Endothelial cell of umbilical vein (primary cell): ENCODE data around the gene SPPL2C. TPM values are rescaled to one million over a fixed set of nuclear protein-coding genes. Genes with fewer than 3 reads are reported as not detected.

Experiments
- BruUV-seq: library from RNA; stranded (reverse); fragments of 400-500 nt; replicated peaks from 2 replicates; lab custom pipeline; 2021; lab: Mats Ljungman, UMichigan
- CTCF ChIA-PET: fragments of 300-600, 350-600 bp; sonication (Branson Sonifier 250); formaldehyde crosslinking; loops from one replicate; lab custom pipeline; 2021; ENCODE audit warnings: antibody characterized with exemption, inconsistent platforms; lab: Charles Lee
- POLR2A ChIA-PET: fragments of 300-600, 350-600 bp; sonication (Branson Sonifier 250); formaldehyde crosslinking; loops from one replicate; lab custom pipeline; 2021; ENCODE audit warnings: antibody characterized with exemption, inconsistent platforms; lab: Charles Lee
- DNase-seq: peaks from one replicate; pipeline ENCODE4 v3.0.0-alpha.2; 2011; ENCODE audit warnings: low read depth, low spot score
- FAIRE-seq: peaks from 2 replicates; lab custom pipeline; 2011; peaks lifted over from hg19 to GRCh38; lab: Jason Lieb, UNC
- H2AFZ ChIP-seq: 2 replicates; pipeline ENCODE4 v1.6.0; 2012; ENCODE audit warnings: low read depth, low read length, control low read depth, inconsistent platforms
- H3K27ac ChIP-seq: 2 replicates; pipeline ENCODE4 v1.5.1; 2011; ENCODE audit warnings: low read depth, mild to moderate bottlenecking, control low read depth, low read length, moderate library complexity; ENCODE audit not compliant: insufficient read depth
- H3K27me3 ChIP-seq, 2 experiments: 2 replicates each; pipeline versions ENCODE4 v1.6.0 to v1.6.1; 2011; ENCODE audit warnings: low read length in 2 of 2, mixed read lengths in 1 of 2; ENCODE audit not compliant: control insufficient read depth in 2 of 2, insufficient read depth in 2 of 2
- H3K36me3 ChIP-seq, 2 experiments: 2 replicates in 1 of 2; 3 replicates in 1 of 2; pipeline ENCODE4 v1.5.1; 2011; ENCODE audit warnings: low read length in 2 of 2, mild to moderate bottlenecking in 1 of 2, moderate library complexity in 1 of 2; ENCODE audit not compliant: control insufficient read depth in 2 of 2, insufficient read depth in 2 of 2; ENCODE audit errors: extremely low read depth in 1 of 2
- H3K4me1 ChIP-seq: 3 replicates; pipeline ENCODE4 v1.5.1; 2011; ENCODE audit warnings: mild to moderate bottlenecking, low read length; ENCODE audit not compliant: control insufficient read depth, insufficient read depth; ENCODE audit errors: extremely low read depth
- H3K4me2 ChIP-seq: 2 replicates; pipeline ENCODE4 v1.6.1; 2011; ENCODE audit warnings: low read length, control low read depth, mixed read lengths; ENCODE audit not compliant: insufficient read depth
- H3K4me3 ChIP-seq, 3 experiments: fragments of 200-600 bp in 1 of 3; sonication (generic), shearing (Covaris generic) in 1 of 3; replicated peaks in 1 of 3; 2 replicates each; pipeline ENCODE4 v1.5.1; 2011 to 2016; ENCODE audit warnings: control low read depth in 3 of 3, low read length in 3 of 3, mild to moderate bottlenecking in 2 of 3, inconsistent platforms in 1 of 3, low read depth in 1 of 3, moderate library complexity in 1 of 3; ENCODE audit not compliant: insufficient read depth in 1 of 3
- H3K79me2 ChIP-seq: 2 replicates; pipeline ENCODE4 v1.6.0; 2012; ENCODE audit warnings: low read length, inconsistent platforms; ENCODE audit not compliant: control insufficient read depth, insufficient read depth
- H3K9ac ChIP-seq: replicated peaks from 2 replicates; pipeline ENCODE3; 2011; ENCODE audit warnings: low read length, control low read depth; ENCODE audit not compliant: insufficient read depth; ENCODE audit errors: extremely low read depth
- H3K9me1 ChIP-seq: replicated peaks from 3 replicates; pipeline ENCODE4 v1.6.0; 2011; ENCODE audit warnings: mild to moderate bottlenecking, low read length; ENCODE audit not compliant: control insufficient read depth, insufficient read depth; ENCODE audit errors: extremely low read depth
- H3K9me3 ChIP-seq: replicated peaks from 2 replicates; pipeline ENCODE4 v1.5.1; 2012; ENCODE audit warnings: low read length, inconsistent platforms; ENCODE audit not compliant: control insufficient read depth, insufficient read depth
- H4K20me1 ChIP-seq: replicated peaks from 2 replicates; pipeline ENCODE3; 2011; ENCODE audit warnings: mild to moderate bottlenecking, low read length; ENCODE audit not compliant: control insufficient read depth, insufficient read depth; ENCODE audit errors: extremely low read depth
- EZH2 ChIP-seq: IDR thresholded peaks from 2 replicates; pipeline ENCODE4 v1.6.1; 2012; ENCODE audit warnings: borderline replicate concordance, low read depth, mild to moderate bottlenecking, moderate library complexity, low read length, inconsistent platforms; ENCODE audit not compliant: severe bottlenecking
- FOS ChIP-seq: IDR thresholded peaks from 2 replicates; pipeline ENCODE4 v1.6.1; 2011; ENCODE audit warnings: mild to moderate bottlenecking, low read length, moderate library complexity, borderline replicate concordance; ENCODE audit not compliant: insufficient read depth
- GATA2 ChIP-seq: IDR thresholded peaks from 2 replicates; pipeline ENCODE4 v1.7.0; 2011; ENCODE audit warnings: low read depth, mild to moderate bottlenecking, moderate library complexity, mixed read lengths, low read length; ENCODE audit not compliant: insufficient read length, insufficient read depth
- JUN ChIP-seq: IDR thresholded peaks from 2 replicates; pipeline ENCODE4 v1.6.1; 2011; ENCODE audit warnings: borderline replicate concordance, low read depth; ENCODE audit not compliant: insufficient read length, insufficient read depth
- MYC ChIP-seq: IDR thresholded peaks from one replicate; pipeline ENCODE4 v1.6.1; 2011; ENCODE audit warnings: mild to moderate bottlenecking, low read depth, low read length
- POLR2A ChIP-seq: IDR thresholded peaks from 2 replicates; pipeline ENCODE4 v1.6.1; 2012; ENCODE audit warnings: low read depth, mild to moderate bottlenecking, control low read depth, low read length
- POLR2AphosphoS5 ChIP-seq: IDR thresholded peaks from 2 replicates; pipeline ENCODE4 v1.6.1; 2012; ENCODE audit warnings: low read depth, mild to moderate bottlenecking, control low read depth, low read length, moderate library complexity; ENCODE audit not compliant: insufficient read depth
- dilution Hi-C: fragments of 300-500 bp; cut with MboI; formaldehyde crosslinking; loops from one replicate; pipeline ENCODE4 v1.15.0; 2019; ENCODE audit warnings: low sequenced_read_pairs; ENCODE audit not compliant: extremely low pct_ligation_motif_present
- intact Hi-C: fragments of 100-400 bp; cut with micrococcal nuclease; formaldehyde crosslinking; loops from one replicate; pipeline ENCODE4 v1.10.0; 2022
- polyA plus RNA-seq, 4 experiments: library from polyadenylated mRNA; depleted of rRNA in 3 of 4; stranded (reverse) in 3 of 4; unstranded in 1 of 4; fragments of >200 nt; gene quantifications; 2 replicates each; pipeline versions ENCODE4 v1.2.1 to v1.2.3, GENCODE V29; 2011 to 2012; ENCODE audit warnings: missing spikeins in 1 of 4
- total RNA-seq: library from RNA; stranded (reverse); gene quantifications from 2 replicates; pipeline ENCODE4 v1.2.3, GENCODE V29; 2021
- TF ChIP-seq, protein P1 (sequence below), 2 donors: IDR thresholded peaks; 1 replicate in 1 of 2; 2 replicates in 1 of 2; pipeline ENCODE4 v1.5.1; 2011; ENCODE audit warnings: low read length in 2 of 2, mild to moderate bottlenecking in 2 of 2, moderate library complexity in 2 of 2, control low read depth in 1 of 2, inconsistent platforms in 1 of 2, low read depth in 1 of 2; ENCODE audit not compliant: insufficient read depth in 1 of 2; ENCODE audit errors: extremely low read depth in 1 of 2
- TF ChIP-seq, protein P2 (sequence below): IDR thresholded peaks from 2 replicates; pipeline ENCODE4 v1.6.1; 2011; ENCODE audit not compliant: insufficient read depth, insufficient read length

Gene SPPL2C
- total and polyA plus RNA-seq, 2 donors (not counting 3 experiments of a cell fraction or from before 2014, with no cell fraction given) = not detected

DNA sequence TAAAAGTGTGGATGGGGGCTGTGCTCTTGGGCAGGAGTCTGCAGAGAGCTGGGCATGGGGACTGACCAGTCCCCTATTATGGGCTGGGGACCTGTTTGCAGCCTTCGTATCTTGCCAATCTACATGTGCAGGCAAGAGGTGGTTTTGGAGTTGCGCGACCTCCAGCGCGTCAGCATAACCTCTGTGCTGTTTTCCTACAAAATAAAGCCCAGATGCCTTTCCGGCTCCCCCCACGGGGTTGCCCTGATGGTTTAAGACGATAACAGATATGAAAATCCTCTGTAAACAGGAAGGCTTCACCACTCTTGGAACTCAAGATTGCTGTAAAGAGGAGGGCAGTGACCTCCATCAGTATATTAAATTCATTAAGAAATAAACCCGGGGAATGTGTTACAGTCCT lies 16.5 kb upstream of the SPPL2C start:
- no peak for FAIRE-seq

More for the DNA sequence above, 16.5 kb upstream of the SPPL2C start:
- Histone ChIP-seq H3K9ac (no peak overlapping the region), H3K36me3 (no peaks in the 10 kb centered on the region), H3K27ac (no peak overlapping the region), H3K27me3 (no peaks in the 10 kb centered on the region), H3K4me3 (no peak overlapping the region), H3K4me2 (no peak overlapping the region), H3K4me1 (no peaks in the 10 kb centered on the region), H3K79me2 (no peaks in the 10 kb centered on the region), H4K20me1 (no peaks in the 10 kb centered on the region), H3K9me1 (no peaks in the 10 kb centered on the region), H2AFZ (no peak overlapping the region), H3K9me3 (no peaks in the 10 kb centered on the region)
- POLR2A ChIA-PET = no interaction called here
- BruUV-seq = no TSS peak
- CTCF ChIA-PET = interaction anchor here (1.0 to 1.4 kb wide), 4 partner anchors 12 to 433 kb away, joined by 3 to 15 read pairs (median 3); no protein-coding TSS in a partner anchor
- intact Hi-C loops (no loop called here), dilution Hi-C loops (no loop called here)
- no peak for DNase-seq
- TF ChIP-seq JUN (no peak), GATA2 (no peak), EZH2 (no peak), FOS (no peak), POLR2AphosphoS5 (no peak), POLR2A (no peak), MYC (no peak)
- TF ChIP-seq, protein P1, sequence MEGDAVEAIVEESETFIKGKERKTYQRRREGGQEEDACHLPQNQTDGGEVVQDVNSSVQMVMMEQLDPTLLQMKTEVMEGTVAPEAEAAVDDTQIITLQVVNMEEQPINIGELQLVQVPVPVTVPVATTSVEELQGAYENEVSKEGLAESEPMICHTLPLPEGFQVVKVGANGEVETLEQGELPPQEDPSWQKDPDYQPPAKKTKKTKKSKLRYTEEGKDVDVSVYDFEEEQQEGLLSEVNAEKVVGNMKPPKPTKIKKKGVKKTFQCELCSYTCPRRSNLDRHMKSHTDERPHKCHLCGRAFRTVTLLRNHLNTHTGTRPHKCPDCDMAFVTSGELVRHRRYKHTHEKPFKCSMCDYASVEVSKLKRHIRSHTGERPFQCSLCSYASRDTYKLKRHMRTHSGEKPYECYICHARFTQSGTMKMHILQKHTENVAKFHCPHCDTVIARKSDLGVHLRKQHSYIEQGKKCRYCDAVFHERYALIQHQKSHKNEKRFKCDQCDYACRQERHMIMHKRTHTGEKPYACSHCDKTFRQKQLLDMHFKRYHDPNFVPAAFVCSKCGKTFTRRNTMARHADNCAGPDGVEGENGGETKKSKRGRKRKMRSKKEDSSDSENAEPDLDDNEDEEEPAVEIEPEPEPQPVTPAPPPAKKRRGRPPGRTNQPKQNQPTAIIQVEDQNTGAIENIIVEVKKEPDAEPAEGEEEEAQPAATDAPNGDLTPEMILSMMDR (IDR thresholded peaks at IDR 0.05; ENCODE audit: extremely low read depth in 1 of 2, insufficient read depth in 1 of 2, low read depth in 1 of 2, low read length in 2 of 2) = no peak
- TF ChIP-seq, protein P2, sequence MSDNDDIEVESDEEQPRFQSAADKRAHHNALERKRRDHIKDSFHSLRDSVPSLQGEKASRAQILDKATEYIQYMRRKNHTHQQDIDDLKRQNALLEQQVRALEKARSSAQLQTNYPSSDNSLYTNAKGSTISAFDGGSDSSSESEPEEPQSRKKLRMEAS = no peak
